AG09309 (cell line): ENCODE results near the gene OSGEP.

Source experiments
- DNase-seq: peaks from one replicate; pipeline ENCODE4 v3.0.0-alpha.2; 2010; ENCODE audit warnings: low read depth
- H3K4me3 ChIP-seq: 2 replicates; pipeline ENCODE4 v1.5.1; 2011; ENCODE audit warnings: mild to moderate bottlenecking, low read depth, low read length, moderate library complexity; ENCODE audit not compliant: control insufficient read depth
- CTCF ChIP-seq: IDR thresholded peaks from 2 replicates; pipeline ENCODE4 v1.5.1; 2011; ENCODE audit warnings: mild to moderate bottlenecking, low read depth, low read length, inconsistent platforms; ENCODE audit not compliant: insufficient read depth, control insufficient read depth; ENCODE audit errors: missing control alignments

Gene OSGEP

DNA sequence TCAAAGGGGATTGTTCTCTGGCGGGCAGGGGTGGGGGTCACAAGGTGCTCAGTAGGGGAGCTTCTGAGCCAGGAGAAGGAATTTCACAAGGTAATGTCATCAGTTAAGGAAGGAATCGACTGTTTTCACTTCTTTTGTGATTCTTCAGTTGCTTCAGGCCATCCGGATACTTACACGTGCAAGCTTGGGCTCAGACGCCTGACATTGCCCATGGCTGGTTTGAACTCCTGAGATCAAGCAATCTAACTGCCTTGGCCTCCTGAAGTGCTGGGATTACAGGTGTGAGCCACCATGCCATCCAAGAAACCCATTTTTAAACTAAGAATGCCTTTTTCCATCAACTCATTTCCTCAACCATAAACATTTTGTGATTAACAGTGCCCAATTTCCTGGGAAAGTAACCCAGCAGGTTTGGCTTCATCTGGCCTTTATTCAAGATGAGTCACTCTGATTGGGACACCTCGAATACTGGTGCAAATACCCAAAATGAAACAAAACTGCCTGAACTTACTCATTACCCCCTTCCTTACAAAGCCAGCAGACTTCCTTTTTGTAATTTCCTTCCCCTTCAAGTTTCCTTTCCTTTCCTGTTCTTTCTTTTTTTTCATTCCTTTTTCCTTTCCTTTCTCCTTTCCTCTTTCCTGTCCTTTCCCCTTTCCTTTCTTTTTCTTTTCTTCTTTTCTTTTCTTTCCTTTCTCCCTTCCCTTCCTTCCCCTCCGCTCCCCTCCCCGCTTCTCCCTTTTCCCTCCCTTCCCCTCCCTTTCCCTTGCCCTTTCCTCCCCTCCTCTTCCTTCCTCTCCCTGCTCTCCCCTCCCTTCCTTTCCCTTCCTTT is 40.5 kb upstream of the OSGEP start:
- no peak for DNase-seq
- TF ChIP-seq CTCF = no peak
- no peak overlapping the region for H3K4me3 ChIP-seq

- H3K4me3 ChIP-seq = no peak overlapping the region
- no peak for DNase-seq
- no peak for TF ChIP-seq CTCF
Observed at GRCh38 chr14:20493634-20494033, 39.0 kb upstream of the OSGEP start.

- TF ChIP-seq CTCF = no peak
- no peak overlapping the region for H3K4me3 ChIP-seq
- no peak for DNase-seq
Observed at GRCh38 chr14:20492486-20492885, 37.9 kb upstream of the OSGEP start.

DNA sequence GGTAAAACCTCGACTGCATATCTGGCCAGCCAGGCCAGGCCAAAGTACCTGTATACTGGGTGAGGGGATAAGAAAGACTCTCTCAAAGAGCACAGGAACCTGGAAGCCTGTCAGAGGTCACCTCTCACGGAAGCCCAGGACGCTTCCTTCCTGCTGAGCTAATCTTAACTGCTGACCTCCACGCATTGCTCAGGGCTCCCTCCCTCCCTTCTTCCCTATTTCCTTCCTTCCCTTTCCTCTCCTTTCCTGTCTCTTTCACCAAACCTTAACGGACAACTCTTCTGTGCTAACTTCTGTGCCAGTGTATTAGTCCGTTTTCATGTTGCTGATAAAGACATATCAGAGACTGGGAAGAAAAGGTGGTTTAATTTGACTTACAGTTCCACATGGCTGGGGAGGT is 36.0 kb upstream of the OSGEP start:
- H3K4me3 ChIP-seq = no peak overlapping the region
- TF ChIP-seq CTCF = no peak
- no peak for DNase-seq

- TF ChIP-seq CTCF = no peak
- no peak overlapping the region for H3K4me3 ChIP-seq
- no peak for DNase-seq
Observed at GRCh38 chr14:20489093-20489994, 34.7 kb upstream of the OSGEP start.

DNA sequence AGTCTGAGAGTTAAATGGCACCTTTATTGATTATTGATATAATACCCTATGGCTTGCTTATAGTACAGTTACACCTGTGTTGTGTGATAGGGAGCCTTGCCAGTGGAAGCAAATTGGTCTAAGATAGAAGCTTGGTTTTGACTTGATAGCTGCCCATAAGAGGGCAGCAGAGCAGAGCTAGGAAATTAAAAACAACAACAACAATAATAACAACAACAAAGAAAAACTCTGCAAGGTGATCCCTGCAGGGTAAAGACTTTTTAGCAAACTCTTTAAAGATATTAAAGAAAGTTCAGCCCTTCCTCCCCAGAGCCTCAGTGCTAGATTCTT is 32.7 kb upstream of the OSGEP start:
- no peak for DNase-seq
- no peak for TF ChIP-seq CTCF
- no peak overlapping the region for H3K4me3 ChIP-seq
